GM18505 (cell line): ENCODE measurements around the gene HMGN4.

Experiments
- ATAC-seq: cut with Tn5 transposase; IDR thresholded peaks from one replicate; pipeline ENCODE4 v1.9.1; 2021; ENCODE audit not compliant: unreplicated experiment
- POLR2A ChIP-seq: IDR thresholded peaks from 4 replicates; pipeline ENCODE4 v1.6.1; 2011; ENCODE audit warnings: borderline replicate concordance; ENCODE audit not compliant: insufficient read depth, insufficient read length; ENCODE audit errors: extremely low read depth

Gene HMGN4

DNA sequence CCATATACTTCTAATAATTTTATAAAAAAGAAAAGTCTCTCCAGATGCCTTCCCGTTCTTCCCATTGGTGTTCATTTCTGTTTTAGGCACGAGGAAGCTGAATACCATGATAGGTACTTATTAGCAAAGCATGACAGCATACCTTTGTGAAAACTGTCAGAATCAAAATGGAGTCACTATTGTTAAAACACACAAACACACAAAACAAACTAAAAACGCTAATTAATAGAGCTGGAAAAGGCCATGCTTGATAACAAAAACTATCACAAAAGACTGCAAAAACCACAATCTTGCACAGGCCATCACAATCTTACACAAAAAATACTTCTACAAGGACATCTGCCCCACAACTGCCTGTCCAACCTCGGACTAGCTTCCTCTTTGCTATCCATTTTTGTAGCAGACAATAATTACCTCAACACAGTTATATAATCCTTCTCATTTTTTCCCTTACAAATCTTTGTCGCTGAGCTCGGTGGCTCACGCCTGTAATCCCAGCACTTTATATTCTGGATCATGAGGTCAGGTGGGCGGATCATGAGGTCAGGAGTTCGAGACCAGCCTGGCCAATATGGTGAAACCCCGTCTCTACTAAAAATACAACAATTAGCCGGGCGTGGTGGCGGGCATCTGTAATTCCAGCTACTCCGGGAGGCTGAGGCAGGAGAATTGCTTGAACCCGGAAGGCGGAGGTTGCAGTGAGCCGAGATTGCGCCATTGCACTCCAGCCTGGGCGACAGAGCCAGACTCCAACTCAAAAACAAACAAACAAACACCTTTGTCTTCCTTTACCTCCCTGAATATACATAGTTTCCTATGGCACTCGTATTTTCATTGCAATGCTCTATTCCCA lies 55.3 kb downstream of the HMGN4 start:
- no peak for ATAC-seq
- no peak for TF ChIP-seq POLR2A

DNA sequence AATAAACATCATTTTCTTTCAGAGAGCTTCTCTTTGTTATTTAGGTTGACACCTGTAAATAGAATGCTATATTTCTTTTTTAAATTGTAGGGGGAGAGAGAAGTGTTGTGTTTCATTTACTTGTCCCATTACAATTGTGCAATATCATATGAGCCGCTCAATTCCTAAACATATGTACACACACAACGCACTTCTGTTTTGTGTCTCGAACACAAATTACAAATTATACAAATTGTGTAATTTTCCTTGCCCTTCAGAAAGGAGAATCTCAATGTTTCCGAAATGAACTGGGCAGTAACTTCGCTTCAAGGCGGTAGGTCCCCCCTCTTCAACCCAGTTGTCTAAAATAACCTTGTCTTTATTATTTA lies 55.9 kb downstream of the HMGN4 start:
- ATAC-seq = no peak
- TF ChIP-seq POLR2A = no peak

- ATAC-seq = no peak
- no peak for TF ChIP-seq POLR2A
Observed at GRCh38 chr6:26594730-26595632, 56.8 kb downstream of the HMGN4 start.

GRCh38 chr6:26595669-26596269 lies 57.6 kb downstream of the HMGN4 start:
- peak; percentile 66 for ATAC-seq
- no peak for TF ChIP-seq POLR2A
